Panc1 (cell line): Measurements from ENCODE around the gene GUCY2C. TPM values are rescaled to one million over a fixed set of nuclear protein-coding genes. Genes with fewer than 3 reads are reported as not detected.

ENCODE experiments used
- ATAC-seq: fragments of 200-7000 bp; cut with Tn5 transposase; 2 replicates; pipeline ENCODE4 v1.9.1; 2020; ENCODE audit warnings: mild to moderate bottlenecking, moderate library complexity
- BruUV-seq: library from RNA; stranded (reverse); fragments of 400-500 nt; replicated peaks from 2 replicates; lab custom pipeline; 2021; lab: Mats Ljungman, UMichigan
- CTCF ChIA-PET: fragments of 300-600 bp; sonication (Branson Sonifier 250); formaldehyde crosslinking; loops from one replicate; lab custom pipeline; 2022; ENCODE audit warnings: antibody characterized with exemption; lab: Charles Lee
- POLR2A ChIA-PET: fragments of 300-600 bp; sonication (Branson Sonifier 250); formaldehyde crosslinking; loops from one replicate; lab custom pipeline; 2022; ENCODE audit warnings: antibody characterized with exemption; lab: Charles Lee
- DNase-seq: peaks from one replicate; pipeline ENCODE4 v3.0.0-alpha.2; 2010; ENCODE audit warnings: low read depth, low spot score
- H3K27ac ChIP-seq: 2 replicates; pipeline ENCODE4 v1.5.1; 2011; ENCODE audit warnings: mild to moderate bottlenecking, low read length, inconsistent platforms
- H3K27me3 ChIP-seq: fragments of 200-500 bp; sonication (Bioruptor generic); 2 replicates; pipeline ENCODE4 v1.6.0; 2014; ENCODE audit warnings: low read length, inconsistent platforms; ENCODE audit not compliant: control insufficient read depth, insufficient read depth
- H3K36me3 ChIP-seq: fragments of 200-500 bp; sonication (Bioruptor generic); 2 replicates; pipeline ENCODE4 v1.5.1; 2014; ENCODE audit warnings: inconsistent platforms, mild to moderate bottlenecking, low read length, moderate library complexity; ENCODE audit not compliant: control insufficient read depth, insufficient read depth
- H3K4me1 ChIP-seq: 2 replicates; pipeline ENCODE4 v1.5.1; 2011; ENCODE audit warnings: inconsistent platforms, mild to moderate bottlenecking, low read length, moderate library complexity; ENCODE audit not compliant: control insufficient read depth, insufficient read depth
- H3K4me3 ChIP-seq, 2 experiments: 2 replicates each; pipeline ENCODE4 v1.5.1; 2011 to 2012; ENCODE audit warnings: low read depth in 2 of 2, low read length in 2 of 2, mild to moderate bottlenecking in 2 of 2, inconsistent platforms in 1 of 2, moderate library complexity in 1 of 2
- H3K9me3 ChIP-seq: fragments of 200-500 bp; sonication (Bioruptor generic); 2 replicates; pipeline ENCODE4 v1.5.1; 2014; ENCODE audit warnings: low read depth, mild to moderate bottlenecking, inconsistent platforms, low read length, moderate library complexity; ENCODE audit not compliant: control insufficient read depth, insufficient read depth
- POLR2AphosphoS5 ChIP-seq: IDR thresholded peaks from 2 replicates; pipeline ENCODE4 v1.6.1; 2012; ENCODE audit warnings: mild to moderate bottlenecking, low read depth, low read length, moderate library complexity
- SIN3A ChIP-seq: IDR thresholded peaks from 2 replicates; pipeline ENCODE4 v1.6.1; 2012; ENCODE audit warnings: low read depth, mild to moderate bottlenecking, low read length, moderate library complexity, borderline replicate concordance; ENCODE audit not compliant: insufficient read depth
- TCF7L2 ChIP-seq: IDR thresholded peaks from 2 replicates; pipeline ENCODE4 v1.6.1; 2011; ENCODE audit warnings: mild to moderate bottlenecking, low read depth, low read length, inconsistent platforms
- in situ Hi-C: cut with HindIII; loops from 2 replicates; pipeline ENCODE4 v1.10.0; 2016; ENCODE audit warnings: low sequenced_read_pairs, low pct_unique_long_range_greater_than_20kb
- intact Hi-C: fragments of 100-400 bp; cut with micrococcal nuclease; formaldehyde crosslinking; loops from one replicate; pipeline ENCODE4 v1.10.0; 2022; ENCODE audit not compliant: unreplicated experiment
- total RNA-seq: library from RNA; stranded (reverse); gene quantifications from one replicate; pipeline ENCODE4 v1.2.1, GENCODE V29; 2021; ENCODE audit not compliant: unreplicated experiment
- TF ChIP-seq, protein P1 (sequence below): fragments of 450-650 bp; IDR thresholded peaks from 2 replicates; pipeline ENCODE4 v1.5.1; 2017; ENCODE audit warnings: mild to moderate bottlenecking
- TF ChIP-seq, protein P2 (sequence below), 2 experiments: IDR thresholded peaks; 2 replicates each; pipeline ENCODE4 v1.6.1; 2011 to 2012; ENCODE audit warnings: low read depth in 2 of 2, control low read depth in 1 of 2, low read length in 1 of 2, mild to moderate bottlenecking in 1 of 2, moderate library complexity in 1 of 2; ENCODE audit not compliant: insufficient read depth in 1 of 2

GUCY2C gene
- total RNA-seq, 1 experiment from 2014 or later: 0.13 TPM

DNA sequence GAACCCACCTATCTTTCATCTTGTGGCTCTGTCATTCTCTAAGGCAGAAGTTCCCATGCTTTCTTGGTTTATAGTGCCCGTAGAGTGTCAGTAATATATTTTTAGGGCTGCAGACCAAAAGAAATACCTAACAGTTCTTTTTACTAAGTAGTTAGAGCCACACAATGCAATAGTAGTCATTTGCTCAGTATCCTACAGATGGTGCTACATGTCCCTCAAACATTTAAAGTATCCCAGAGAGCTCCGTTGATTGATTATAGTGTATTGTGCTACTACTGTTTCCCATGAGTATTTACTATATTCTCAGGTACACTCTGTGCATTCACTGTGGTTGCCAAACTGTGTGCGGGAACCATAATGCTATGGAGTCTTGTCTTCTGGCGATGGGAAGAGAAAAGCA is 124.0 kb downstream of the GUCY2C start:
- H3K4me3 ChIP-seq: no peak overlapping the region
- H3K27me3 ChIP-seq: no peaks in the 10 kb centered on the region
- no peaks in the 10 kb centered on the region for H3K9me3 ChIP-seq
- in situ Hi-C loops (no loop called here), intact Hi-C loops (no loop called here)
- ATAC-seq: no peak
- no TSS peak for BruUV-seq
- no peaks in the 10 kb centered on the region; the same call in 1 of the 2 replicates for H3K4me1 ChIP-seq
- H3K27ac ChIP-seq: no peak overlapping the region
- TF ChIP-seq SIN3A (no peak), POLR2AphosphoS5 (no peak)
- TF ChIP-seq, protein P1, sequence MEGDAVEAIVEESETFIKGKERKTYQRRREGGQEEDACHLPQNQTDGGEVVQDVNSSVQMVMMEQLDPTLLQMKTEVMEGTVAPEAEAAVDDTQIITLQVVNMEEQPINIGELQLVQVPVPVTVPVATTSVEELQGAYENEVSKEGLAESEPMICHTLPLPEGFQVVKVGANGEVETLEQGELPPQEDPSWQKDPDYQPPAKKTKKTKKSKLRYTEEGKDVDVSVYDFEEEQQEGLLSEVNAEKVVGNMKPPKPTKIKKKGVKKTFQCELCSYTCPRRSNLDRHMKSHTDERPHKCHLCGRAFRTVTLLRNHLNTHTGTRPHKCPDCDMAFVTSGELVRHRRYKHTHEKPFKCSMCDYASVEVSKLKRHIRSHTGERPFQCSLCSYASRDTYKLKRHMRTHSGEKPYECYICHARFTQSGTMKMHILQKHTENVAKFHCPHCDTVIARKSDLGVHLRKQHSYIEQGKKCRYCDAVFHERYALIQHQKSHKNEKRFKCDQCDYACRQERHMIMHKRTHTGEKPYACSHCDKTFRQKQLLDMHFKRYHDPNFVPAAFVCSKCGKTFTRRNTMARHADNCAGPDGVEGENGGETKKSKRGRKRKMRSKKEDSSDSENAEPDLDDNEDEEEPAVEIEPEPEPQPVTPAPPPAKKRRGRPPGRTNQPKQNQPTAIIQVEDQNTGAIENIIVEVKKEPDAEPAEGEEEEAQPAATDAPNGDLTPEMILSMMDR: peak; percentile 11; the same call in 1 of the 2 replicates
- POLR2A ChIA-PET: no interaction called here
- no peak for DNase-seq
- CTCF ChIA-PET: no interaction called here
- no peaks in the 10 kb centered on the region for H3K36me3 ChIP-seq

DNA sequence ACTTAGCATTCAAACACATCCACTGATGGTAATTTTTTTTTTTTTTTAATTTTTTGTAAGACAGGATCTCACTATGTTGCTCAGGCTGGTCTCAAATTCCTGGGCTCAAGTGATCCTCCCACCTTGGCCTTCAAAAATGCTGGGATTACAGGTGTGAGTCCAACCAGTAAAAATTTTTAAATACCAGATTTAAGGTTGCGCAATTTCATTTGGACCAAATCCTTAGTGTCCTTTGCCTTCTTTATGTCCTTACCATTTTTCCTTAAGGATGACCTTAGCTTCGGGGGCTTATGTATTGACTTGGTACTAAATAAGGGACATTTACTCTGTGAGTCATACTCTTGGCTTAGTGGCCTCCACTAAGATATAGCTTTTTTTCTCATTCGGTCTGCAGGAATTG is 124.6 kb downstream of the GUCY2C start:
- H3K4me1 ChIP-seq: no peaks in the 10 kb centered on the region; the same call in 1 of the 2 replicates
- no peaks in the 10 kb centered on the region for H3K27me3 ChIP-seq
- no peaks in the 10 kb centered on the region for H3K9me3 ChIP-seq
- CTCF ChIA-PET: no interaction called here
- DNase-seq: no peak
- in situ Hi-C loops (no loop called here), intact Hi-C loops (no loop called here)
- no peak for ATAC-seq
- H3K27ac ChIP-seq: no peak overlapping the region
- no peaks in the 10 kb centered on the region for H3K36me3 ChIP-seq
- POLR2A ChIA-PET: no interaction called here
- no TSS peak for BruUV-seq
- TF ChIP-seq SIN3A (no peak), TCF7L2 (no peak)
- TF ChIP-seq, protein P1: no peak
- no peak overlapping the region for H3K4me3 ChIP-seq

- POLR2A ChIA-PET: no interaction called here
These were observed 126.2 kb downstream of the GUCY2C start for GRCh38 chr12:14570231-14570630.

More at GRCh38 chr12:14570231-14570630, 126.2 kb downstream of the GUCY2C start:
- Histone ChIP-seq H3K9me3 (no peaks in the 10 kb centered on the region), H3K36me3 (no peaks in the 10 kb centered on the region), H3K4me1 (no peaks in the 10 kb centered on the region; the same call in 1 of the 2 replicates), H3K4me3 (no peak overlapping the region), H3K27ac (no peak overlapping the region), H3K27me3 (no peaks in the 10 kb centered on the region)
- intact Hi-C loops: no loop called here
- TF ChIP-seq POLR2AphosphoS5 (no peak), SIN3A (no peak), TCF7L2 (no peak)
- TF ChIP-seq, protein P2, sequence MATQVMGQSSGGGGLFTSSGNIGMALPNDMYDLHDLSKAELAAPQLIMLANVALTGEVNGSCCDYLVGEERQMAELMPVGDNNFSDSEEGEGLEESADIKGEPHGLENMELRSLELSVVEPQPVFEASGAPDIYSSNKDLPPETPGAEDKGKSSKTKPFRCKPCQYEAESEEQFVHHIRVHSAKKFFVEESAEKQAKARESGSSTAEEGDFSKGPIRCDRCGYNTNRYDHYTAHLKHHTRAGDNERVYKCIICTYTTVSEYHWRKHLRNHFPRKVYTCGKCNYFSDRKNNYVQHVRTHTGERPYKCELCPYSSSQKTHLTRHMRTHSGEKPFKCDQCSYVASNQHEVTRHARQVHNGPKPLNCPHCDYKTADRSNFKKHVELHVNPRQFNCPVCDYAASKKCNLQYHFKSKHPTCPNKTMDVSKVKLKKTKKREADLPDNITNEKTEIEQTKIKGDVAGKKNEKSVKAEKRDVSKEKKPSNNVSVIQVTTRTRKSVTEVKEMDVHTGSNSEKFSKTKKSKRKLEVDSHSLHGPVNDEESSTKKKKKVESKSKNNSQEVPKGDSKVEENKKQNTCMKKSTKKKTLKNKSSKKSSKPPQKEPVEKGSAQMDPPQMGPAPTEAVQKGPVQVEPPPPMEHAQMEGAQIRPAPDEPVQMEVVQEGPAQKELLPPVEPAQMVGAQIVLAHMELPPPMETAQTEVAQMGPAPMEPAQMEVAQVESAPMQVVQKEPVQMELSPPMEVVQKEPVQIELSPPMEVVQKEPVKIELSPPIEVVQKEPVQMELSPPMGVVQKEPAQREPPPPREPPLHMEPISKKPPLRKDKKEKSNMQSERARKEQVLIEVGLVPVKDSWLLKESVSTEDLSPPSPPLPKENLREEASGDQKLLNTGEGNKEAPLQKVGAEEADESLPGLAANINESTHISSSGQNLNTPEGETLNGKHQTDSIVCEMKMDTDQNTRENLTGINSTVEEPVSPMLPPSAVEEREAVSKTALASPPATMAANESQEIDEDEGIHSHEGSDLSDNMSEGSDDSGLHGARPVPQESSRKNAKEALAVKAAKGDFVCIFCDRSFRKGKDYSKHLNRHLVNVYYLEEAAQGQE (IDR thresholded peaks at IDR 0.05; ENCODE audit: insufficient read depth in 1 of 2, low read depth in 2 of 2, low read length in 1 of 2): no peak
- TF ChIP-seq, protein P1: no peak
- no TSS peak for BruUV-seq
- no peak for DNase-seq
- in situ Hi-C loops: no loop called here
- CTCF ChIA-PET: no interaction called here
- no peak for ATAC-seq
